ENCODE data around the gene SMIM22.

Gene SMIM22

DNA sequence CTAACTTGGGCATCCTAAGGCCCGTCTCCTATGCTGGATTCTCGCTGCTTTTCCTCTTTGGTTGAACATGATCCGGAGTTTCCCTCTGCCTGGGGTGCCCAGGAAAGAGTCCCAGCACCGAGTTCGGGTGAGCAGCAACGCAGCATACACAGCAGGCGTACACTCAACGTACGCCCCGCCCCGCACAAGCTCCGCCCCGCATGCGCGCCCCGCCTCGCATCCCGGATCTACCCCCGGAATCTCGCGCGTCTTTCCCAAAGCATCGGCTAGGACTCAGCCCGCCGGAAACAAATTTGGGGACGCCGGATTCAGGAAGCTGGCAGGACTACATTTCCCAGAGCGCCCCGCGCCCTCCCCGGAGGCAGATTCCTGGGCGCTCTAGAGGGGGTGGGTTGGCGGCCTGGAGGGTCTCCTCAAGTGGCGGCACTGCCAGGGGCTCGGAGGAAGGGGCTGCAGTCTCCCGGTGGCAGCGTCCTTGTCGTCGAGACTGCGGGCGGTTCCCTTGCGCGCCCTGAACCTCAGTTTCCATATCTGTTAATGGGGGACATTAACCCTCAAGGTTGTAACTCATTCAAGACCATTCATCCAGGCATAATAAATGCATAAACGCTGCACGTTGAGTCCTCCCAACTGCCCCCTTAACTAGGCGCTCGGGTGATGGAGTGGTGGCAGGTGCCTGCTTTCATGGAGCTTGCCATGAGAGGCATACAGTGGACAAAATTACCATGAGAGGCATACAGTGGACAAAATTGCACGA, 26.4 kb upstream of the SMIM22 start:
- H3K9me3 ChIP-seq (ENCODE audit: control insufficient read depth, low read length) = no peaks in the 10 kb centered on the region
- peak overlapping the region; percentile 58 for H3K27ac ChIP-seq
- peak overlapping the region; percentile 90 for H2AFZ ChIP-seq
- H3K4me1 ChIP-seq = peaks cover 6% of the 10 kb centered on the region
- no peaks in the 10 kb centered on the region for H3K36me3 ChIP-seq (ENCODE audit: control insufficient read depth, insufficient read depth, low read length)
- peak overlapping the region; percentile 90 for H3K4me2 ChIP-seq (ENCODE audit: low read length)
- H3K79me2 ChIP-seq = peaks cover 4% of the 10 kb centered on the region
- TF ChIP-seq, protein P1, sequence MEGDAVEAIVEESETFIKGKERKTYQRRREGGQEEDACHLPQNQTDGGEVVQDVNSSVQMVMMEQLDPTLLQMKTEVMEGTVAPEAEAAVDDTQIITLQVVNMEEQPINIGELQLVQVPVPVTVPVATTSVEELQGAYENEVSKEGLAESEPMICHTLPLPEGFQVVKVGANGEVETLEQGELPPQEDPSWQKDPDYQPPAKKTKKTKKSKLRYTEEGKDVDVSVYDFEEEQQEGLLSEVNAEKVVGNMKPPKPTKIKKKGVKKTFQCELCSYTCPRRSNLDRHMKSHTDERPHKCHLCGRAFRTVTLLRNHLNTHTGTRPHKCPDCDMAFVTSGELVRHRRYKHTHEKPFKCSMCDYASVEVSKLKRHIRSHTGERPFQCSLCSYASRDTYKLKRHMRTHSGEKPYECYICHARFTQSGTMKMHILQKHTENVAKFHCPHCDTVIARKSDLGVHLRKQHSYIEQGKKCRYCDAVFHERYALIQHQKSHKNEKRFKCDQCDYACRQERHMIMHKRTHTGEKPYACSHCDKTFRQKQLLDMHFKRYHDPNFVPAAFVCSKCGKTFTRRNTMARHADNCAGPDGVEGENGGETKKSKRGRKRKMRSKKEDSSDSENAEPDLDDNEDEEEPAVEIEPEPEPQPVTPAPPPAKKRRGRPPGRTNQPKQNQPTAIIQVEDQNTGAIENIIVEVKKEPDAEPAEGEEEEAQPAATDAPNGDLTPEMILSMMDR (IDR thresholded peaks at IDR 0.05) = no peak
- H3K4me3 ChIP-seq (ENCODE audit: low read depth, low read length) = peak overlapping the region; percentile 57
- no peak overlapping the region for H3K9ac ChIP-seq
- H3K27me3 ChIP-seq (ENCODE audit: control insufficient read depth, insufficient read depth, low read length) = no peaks in the 10 kb centered on the region

DNA sequence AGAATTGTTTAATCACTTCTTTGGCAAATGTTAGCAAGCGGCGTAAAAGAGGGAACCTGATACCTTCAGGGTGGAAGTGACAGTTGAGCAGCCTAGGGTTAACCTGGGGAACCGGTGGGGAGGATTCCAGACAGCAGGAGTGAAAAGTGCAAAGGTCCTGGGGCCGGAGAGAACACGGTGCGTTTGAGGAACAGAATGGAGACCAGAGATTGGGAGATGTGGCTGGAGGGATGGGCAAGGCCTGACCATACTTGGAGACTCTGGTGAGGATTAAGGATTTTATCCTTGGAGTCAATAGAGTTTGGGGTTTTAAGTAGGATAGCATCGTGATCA, 25.9 kb upstream of the SMIM22 start:
- Histone ChIP-seq H3K4me1 (peaks cover 6% of the 10 kb centered on the region), H3K79me2 (peaks cover 4% of the 10 kb centered on the region), H3K27me3 (ENCODE audit: control insufficient read depth, insufficient read depth, low read length) (no peaks in the 10 kb centered on the region), H3K36me3 (ENCODE audit: control insufficient read depth, insufficient read depth, low read length) (no peaks in the 10 kb centered on the region), H3K9ac (no peak overlapping the region), H3K4me3 (ENCODE audit: low read depth, low read length) (peak overlapping the region; percentile 57), H2AFZ (peak overlapping the region; percentile 90), H3K9me3 (ENCODE audit: control insufficient read depth, low read length) (no peaks in the 10 kb centered on the region), H3K27ac (peak overlapping the region; percentile 58), H3K4me2 (ENCODE audit: low read length) (no peak overlapping the region)
- TF ChIP-seq, protein P1 (IDR thresholded peaks at IDR 0.05) = no peak

GRCh38 chr16:4771646-4772045, 23.5 kb upstream of the SMIM22 start:
- TF ChIP-seq, protein P1 (IDR thresholded peaks at IDR 0.05) = no peak
- Histone ChIP-seq H2AFZ (no peak overlapping the region), H3K27ac (no peak overlapping the region), H3K9me3 (ENCODE audit: control insufficient read depth, low read length) (no peaks in the 10 kb centered on the region), H3K36me3 (ENCODE audit: control insufficient read depth, insufficient read depth, low read length) (no peaks in the 10 kb centered on the region), H3K4me2 (ENCODE audit: low read length) (no peak overlapping the region), H3K27me3 (ENCODE audit: control insufficient read depth, insufficient read depth, low read length) (no peaks in the 10 kb centered on the region), H3K4me3 (ENCODE audit: low read depth, low read length) (no peak overlapping the region), H3K9ac (no peak overlapping the region), H3K79me2 (peaks cover 2% of the 10 kb centered on the region), H3K4me1 (peaks cover 6% of the 10 kb centered on the region)

DNA sequence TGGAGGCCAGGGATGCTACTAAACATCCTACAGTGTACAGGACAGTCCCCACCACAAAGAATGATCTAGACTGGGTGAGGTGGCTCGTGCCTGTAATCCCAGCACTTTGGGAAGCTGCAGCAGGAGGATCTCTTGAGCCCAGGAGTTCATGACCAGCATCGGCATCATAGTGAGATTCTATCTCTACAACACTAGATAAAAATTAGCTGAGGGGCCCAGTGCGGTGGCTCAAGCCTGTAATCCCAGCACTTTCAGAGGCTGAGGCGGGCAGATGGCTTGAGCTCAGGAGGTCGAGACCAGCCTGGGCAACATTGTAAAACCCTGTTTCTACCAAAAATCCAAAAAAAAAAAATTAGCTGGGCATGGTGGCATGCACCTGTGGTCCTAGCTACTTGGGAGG, 22.8 kb upstream of the SMIM22 start:
- H3K4me1 ChIP-seq = peaks cover 6% of the 10 kb centered on the region
- H3K36me3 ChIP-seq (ENCODE audit: control insufficient read depth, insufficient read depth, low read length) = no peaks in the 10 kb centered on the region
- no peak overlapping the region for H3K27ac ChIP-seq
- H3K9me3 ChIP-seq (ENCODE audit: control insufficient read depth, low read length) = no peaks in the 10 kb centered on the region
- H3K79me2 ChIP-seq = no peaks in the 10 kb centered on the region
- TF ChIP-seq, protein P1 (IDR thresholded peaks at IDR 0.05) = no peak
- no peak overlapping the region for H2AFZ ChIP-seq
- H3K4me2 ChIP-seq (ENCODE audit: low read length) = no peak overlapping the region
- no peak overlapping the region for H3K9ac ChIP-seq
- no peak overlapping the region for H3K4me3 ChIP-seq (ENCODE audit: low read depth, low read length)
- no peaks in the 10 kb centered on the region for H3K27me3 ChIP-seq (ENCODE audit: control insufficient read depth, insufficient read depth, low read length)

DNA sequence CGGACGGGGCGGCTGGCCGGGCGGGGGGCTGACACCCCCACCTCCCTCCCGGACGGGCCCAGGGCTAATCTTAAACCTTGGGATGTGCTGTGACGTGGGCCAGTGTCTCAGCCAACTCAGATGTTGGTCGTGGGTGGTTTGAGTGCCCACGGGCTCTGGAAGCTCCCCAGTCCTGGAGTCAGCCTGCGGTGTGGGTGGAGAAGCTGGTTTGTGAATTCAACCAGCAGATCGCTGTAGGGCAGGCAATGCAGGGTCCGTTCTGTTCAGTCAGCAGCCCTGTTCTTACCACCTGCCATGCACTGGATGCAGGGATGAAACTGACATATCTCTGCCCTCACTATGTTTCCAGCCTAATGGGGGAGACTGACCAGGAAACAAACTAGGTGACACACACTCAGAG, 20.2 kb upstream of the SMIM22 start:
- TF ChIP-seq, protein P1 (IDR thresholded peaks at IDR 0.05) = no peak
- Histone ChIP-seq H2AFZ (no peak overlapping the region), H3K27me3 (ENCODE audit: control insufficient read depth, insufficient read depth, low read length) (no peaks in the 10 kb centered on the region), H3K9me3 (ENCODE audit: control insufficient read depth, low read length) (no peaks in the 10 kb centered on the region), H3K4me2 (ENCODE audit: low read length) (no peak overlapping the region), H3K4me1 (no peaks in the 10 kb centered on the region), H3K27ac (no peak overlapping the region), H3K36me3 (ENCODE audit: control insufficient read depth, insufficient read depth, low read length) (no peaks in the 10 kb centered on the region), H3K79me2 (no peaks in the 10 kb centered on the region), H3K9ac (no peak overlapping the region), H3K4me3 (ENCODE audit: low read depth, low read length) (no peak overlapping the region)
